Neural cell (in vitro differentiated cells): ENCODE measurements around the gene DNAJC13. TPM values are rescaled to one million over a fixed set of nuclear protein-coding genes. Genes with fewer than 3 reads are reported as not detected.

Experiments
- H2AFZ ChIP-seq: fragments of 200-600, 300-800 bp; sonication (generic), shearing (Covaris generic); 2 replicates; pipeline ENCODE4 v1.6.0; 2014; ENCODE audit warnings: low read depth, mild to moderate bottlenecking, antibody characterized with exemption, low read length, moderate library complexity
- H3F3A ChIP-seq: fragments of 200-600 bp; shearing (Covaris generic); 2 replicates; pipeline ENCODE4 v1.6.1; 2016; ENCODE audit warnings: mild to moderate bottlenecking, moderate library complexity, mixed read lengths, antibody characterized with exemption, low read length; ENCODE audit not compliant: insufficient read depth, poor library complexity, severe bottlenecking
- H3K27ac ChIP-seq: fragments of 200-600, 300-800 bp; sonication (generic), shearing (Covaris generic); 2 replicates; pipeline ENCODE4 v1.5.1; 2014; ENCODE audit warnings: mild to moderate bottlenecking, low read length, moderate library complexity
- H3K27me3 ChIP-seq: fragments of 300-800, 200-600 bp; sonication (generic), shearing (Covaris generic); 2 replicates; pipeline ENCODE4 v1.6.0; 2014; ENCODE audit warnings: mild to moderate bottlenecking, low read depth, low read length, moderate library complexity; ENCODE audit not compliant: insufficient read depth
- H3K36me3 ChIP-seq: fragments of 300-800, 200-600 bp; sonication (generic), shearing (Covaris generic); 2 replicates; pipeline ENCODE4 v1.5.1; 2014; ENCODE audit warnings: mild to moderate bottlenecking, antibody characterized with exemption, low read length, moderate library complexity; ENCODE audit not compliant: insufficient read depth
- H3K4me2 ChIP-seq: fragments of 300-800, 200-600 bp; sonication (generic), shearing (Covaris generic); 2 replicates; pipeline ENCODE4 v1.6.0; 2014; ENCODE audit warnings: mild to moderate bottlenecking, low read length
- H3K4me3 ChIP-seq: fragments of 300-800, 200-600 bp; sonication (generic), shearing (Covaris generic); 2 replicates; pipeline ENCODE4 v1.5.1; 2014; ENCODE audit warnings: mild to moderate bottlenecking, low read length, moderate library complexity
- H3K79me2 ChIP-seq: fragments of 200-600 bp; shearing (Covaris generic); replicated peaks from 2 replicates; pipeline ENCODE4 v1.6.0; 2014; ENCODE audit warnings: mild to moderate bottlenecking, low read length, moderate library complexity; ENCODE audit not compliant: insufficient read depth
- H3K9ac ChIP-seq: fragments of 300-800, 200-600 bp; sonication (generic), shearing (Covaris generic); 2 replicates; pipeline ENCODE4 v1.6.1; 2016; ENCODE audit warnings: mild to moderate bottlenecking, low read length, mixed read lengths
- H3K9me2 ChIP-seq: fragments of 200-600 bp; shearing (Covaris generic); 2 replicates; pipeline ENCODE4 v1.6.1; 2016; ENCODE audit warnings: mild to moderate bottlenecking, low read length, mixed read lengths; ENCODE audit not compliant: insufficient read depth
- H3K9me3 ChIP-seq: fragments of 200-600, 300-800 bp; sonication (generic), shearing (Covaris generic); 2 replicates; pipeline ENCODE4 v1.6.1; 2016; ENCODE audit warnings: mild to moderate bottlenecking, mixed run types, low read length, moderate library complexity, mixed read lengths
- H4K20me1 ChIP-seq: fragments of 200-600 bp; shearing (Covaris generic); 2 replicates; pipeline ENCODE4 v1.6.1; 2016; ENCODE audit warnings: mild to moderate bottlenecking, mixed run types; ENCODE audit not compliant: insufficient read depth
- CTCF ChIP-seq: fragments of 450-650 bp; IDR thresholded peaks from 2 replicates; pipeline ENCODE4 v1.5.1; 2014; ENCODE audit warnings: antibody characterized with exemption, mild to moderate bottlenecking, moderate library complexity; ENCODE audit not compliant: poor library complexity, severe bottlenecking
- EP300 ChIP-seq: fragments of 450-650 bp; conservative IDR thresholded peaks from 2 replicates; pipeline ENCODE4 v1.6.1; 2014; ENCODE audit warnings: antibody characterized with exemption, mild to moderate bottlenecking, moderate library complexity; ENCODE audit not compliant: poor library complexity, severe bottlenecking
- EZH2 ChIP-seq: fragments of 200-600, 300-800 bp; shearing (Covaris generic), sonication (generic); IDR thresholded peaks from 2 replicates; pipeline ENCODE4 v1.6.1; 2014; ENCODE audit warnings: antibody characterized with exemption, low read length, borderline replicate concordance, mild to moderate bottlenecking; ENCODE audit not compliant: insufficient read depth, poor library complexity, severe bottlenecking
- MXI1 ChIP-seq: fragments of 450-650 bp; conservative IDR thresholded peaks from 2 replicates; pipeline ENCODE4 v1.6.1; 2014; ENCODE audit warnings: antibody characterized with exemption, mild to moderate bottlenecking; ENCODE audit not compliant: poor library complexity, severe bottlenecking
- POLR2AphosphoS5 ChIP-seq: IDR thresholded peaks from 2 replicates; pipeline ENCODE4 v1.6.1; 2012
- RAD21 ChIP-seq: fragments of 450-650 bp; conservative IDR thresholded peaks from 2 replicates; pipeline ENCODE4 v1.6.1; 2014; ENCODE audit warnings: antibody characterized with exemption, mild to moderate bottlenecking, moderate library complexity
- REST ChIP-seq: IDR thresholded peaks from 2 replicates; pipeline ENCODE4 v1.6.1; 2012; ENCODE audit warnings: borderline replicate concordance
- SMC3 ChIP-seq: fragments of 450-650 bp; conservative IDR thresholded peaks from 2 replicates; pipeline ENCODE4 v1.6.1; 2014; ENCODE audit warnings: antibody characterized with exemption, mild to moderate bottlenecking, moderate library complexity; ENCODE audit not compliant: poor library complexity
- TAF1 ChIP-seq: IDR thresholded peaks from 2 replicates; pipeline ENCODE4 v1.6.1; 2012; ENCODE audit warnings: low read depth
- polyA plus RNA-seq: library from polyadenylated mRNA; depleted of rRNA; stranded (reverse); fragments of >200 nt; gene quantifications from 2 replicates; pipeline ENCODE4 v1.2.3, GENCODE V29; 2014

Gene DNAJC13
- polyA plus RNA-seq, 1 donor from 2014 or later: 38.4 TPM

GRCh38 chr3:132435911-132436425 lies 18.7 kb downstream of the DNAJC13 start:
- TF ChIP-seq POLR2AphosphoS5 (no peak), MXI1 (no peak), SMC3 (no peak), REST (no peak), CTCF (no peak), EZH2 (no peak), TAF1 (no peak), EP300 (no peak), RAD21 (no peak)
- no peak overlapping the region for H3K4me2 ChIP-seq

GRCh38 chr3:132443421-132443820 lies 26.1 kb downstream of the DNAJC13 start:
- Histone ChIP-seq H3F3A (no peaks in the 10 kb centered on the region), H3K9ac (no peak overlapping the region), H2AFZ (no peak overlapping the region), H3K9me2 (no peaks in the 10 kb centered on the region), H3K9me3 (no peaks in the 10 kb centered on the region), H3K27me3 (no peaks in the 10 kb centered on the region), H3K4me2 (no peak overlapping the region), H3K79me2 (no peaks in the 10 kb centered on the region), H3K4me3 (no peak overlapping the region), H4K20me1 (no peaks in the 10 kb centered on the region), H3K36me3 (no peaks in the 10 kb centered on the region), H3K27ac (no peak overlapping the region)
- TF ChIP-seq MXI1 (no peak), RAD21 (no peak), SMC3 (no peak), POLR2AphosphoS5 (no peak), REST (no peak), CTCF (no peak), TAF1 (no peak), EZH2 (no peak), EP300 (no peak)

More at GRCh38 chr3:132435911-132436425, 18.7 kb downstream of the DNAJC13 start:
- Histone ChIP-seq H3K9me3 (no peaks in the 10 kb centered on the region), H3K36me3 (no peaks in the 10 kb centered on the region), H3K9me2 (no peaks in the 10 kb centered on the region), H3K4me3 (no peak overlapping the region), H3K79me2 (peaks cover 3% of the 10 kb centered on the region), H4K20me1 (no peaks in the 10 kb centered on the region), H3F3A (no peaks in the 10 kb centered on the region), H3K9ac (no peak overlapping the region), H2AFZ (no peak overlapping the region), H3K27ac (no peak overlapping the region), H3K27me3 (no peaks in the 10 kb centered on the region)
